A673 (cell line): ENCODE results near the gene LKAAEAR1. TPM values are rescaled to one million over a fixed set of nuclear protein-coding genes. Genes with fewer than 3 reads are reported as not detected.

Experiments
- BruUV-seq: library from RNA; stranded (reverse); fragments of 400-500 nt; replicated peaks from 2 replicates; lab custom pipeline; 2021; lab: Mats Ljungman, UMichigan
- CTCF ChIA-PET: fragments of 300-600 bp; sonication (Branson Sonifier 250); formaldehyde crosslinking; loops from one replicate; lab custom pipeline; 2022; ENCODE audit warnings: antibody characterized with exemption; lab: Charles Lee
- POLR2A ChIA-PET: fragments of 300-600 bp; sonication (Branson Sonifier 250); formaldehyde crosslinking; loops from one replicate; lab custom pipeline; 2022; ENCODE audit warnings: antibody characterized with exemption; ENCODE audit not compliant: low non-redundant PET; lab: Charles Lee
- DNase-seq: peaks from one replicate; pipeline ENCODE4 v3.0.0-alpha.2; 2015; ENCODE audit warnings: low spot score
- H3K27ac ChIP-seq: fragments of 200-600 bp; sonication (generic); 2 replicates; pipeline ENCODE4 v1.5.1; 2016; ENCODE audit warnings: mixed run types, low read depth, mild to moderate bottlenecking, mixed read lengths, antibody characterized with exemption, low read length; ENCODE audit not compliant: poor library complexity, severe bottlenecking
- H3K27me3 ChIP-seq: fragments of 200-600 bp; sonication (generic); replicated peaks from 2 replicates; pipeline ENCODE4 v1.6.1; 2017; ENCODE audit warnings: mixed run types, low read depth, mild to moderate bottlenecking, mixed read lengths, antibody characterized with exemption, low read length; ENCODE audit not compliant: insufficient read depth, poor library complexity
- H3K36me3 ChIP-seq: fragments of 200-600 bp; sonication (generic); 2 replicates; pipeline ENCODE4 v1.6.1; 2016; ENCODE audit warnings: mixed run types, mild to moderate bottlenecking, mixed read lengths, antibody characterized with exemption, low read length; ENCODE audit not compliant: insufficient read depth, poor library complexity, severe bottlenecking
- H3K4me1 ChIP-seq: fragments of 200-600 bp; sonication (generic); 2 replicates; pipeline ENCODE4 v1.6.1; 2017; ENCODE audit warnings: mixed run types, mild to moderate bottlenecking, mixed read lengths, antibody characterized with exemption, low read length; ENCODE audit not compliant: insufficient read depth, poor library complexity, severe bottlenecking
- H3K4me3 ChIP-seq: fragments of 200-600 bp; sonication (generic); 2 replicates; pipeline ENCODE4 v1.5.1; 2016; ENCODE audit warnings: low read depth, mixed run types, mild to moderate bottlenecking, mixed read lengths, low read length; ENCODE audit not compliant: poor library complexity, severe bottlenecking
- H3K9me3 ChIP-seq: fragments of 200-600 bp; sonication (generic); 2 replicates; pipeline ENCODE4 v1.6.1; 2016; ENCODE audit warnings: mixed run types, low read depth, mild to moderate bottlenecking, mixed read lengths, antibody characterized with exemption, low read length; ENCODE audit not compliant: poor library complexity, severe bottlenecking
- EZH2 ChIP-seq: fragments of 200-600 bp; sonication (generic); IDR thresholded peaks from 2 replicates; pipeline ENCODE4 v1.6.1; 2017; ENCODE audit warnings: borderline replicate concordance, low read depth, mild to moderate bottlenecking, mixed read lengths, antibody characterized with exemption, low read length; ENCODE audit not compliant: poor library complexity, severe bottlenecking
- intact Hi-C: fragments of 100-400 bp; cut with micrococcal nuclease; formaldehyde crosslinking; loops from one replicate; pipeline ENCODE4 v1.10.0; 2022; ENCODE audit not compliant: unreplicated experiment
- total RNA-seq: library from RNA; stranded (reverse); gene quantifications from 2 replicates; pipeline ENCODE4 v1.2.3, GENCODE V29; 2021
- TF ChIP-seq, protein P1 (sequence below): fragments of 300-800, 200-600 bp; sonication (generic); conservative IDR thresholded peaks from 2 replicates; pipeline ENCODE4 v1.5.1; 2017; ENCODE audit warnings: low read depth, mild to moderate bottlenecking, antibody characterized with exemption, low read length, moderate library complexity, mixed read lengths

The LKAAEAR1 gene
- total RNA-seq, 1 experiment from 2014 or later = 0.62 TPM

- intact Hi-C loops = no loop called here
- Histone ChIP-seq H3K4me1 (peaks cover 17% of the 10 kb centered on the region), H3K9me3 (no peaks in the 10 kb centered on the region), H3K27ac (no peak overlapping the region), H3K27me3 (peaks cover 45% of the 10 kb centered on the region), H3K36me3 (no peaks in the 10 kb centered on the region), H3K4me3 (no peak overlapping the region)
- no peak for TF ChIP-seq EZH2
- ChIA-PET POLR2A (interaction anchor here (0.6 kb wide), 1 partner anchor 80 kb away, joined by 17 read pairs; no protein-coding TSS in a partner anchor), CTCF (interaction anchor here (0.6 kb wide), 1 partner anchor 188 kb away, joined by 3 read pairs; no protein-coding TSS in a partner anchor)
- DNase-seq = no peak
- no TSS peak for BruUV-seq
These were observed 40.4 kb downstream of the LKAAEAR1 start for GRCh38 chr20:64043768-64044167.

DNA sequence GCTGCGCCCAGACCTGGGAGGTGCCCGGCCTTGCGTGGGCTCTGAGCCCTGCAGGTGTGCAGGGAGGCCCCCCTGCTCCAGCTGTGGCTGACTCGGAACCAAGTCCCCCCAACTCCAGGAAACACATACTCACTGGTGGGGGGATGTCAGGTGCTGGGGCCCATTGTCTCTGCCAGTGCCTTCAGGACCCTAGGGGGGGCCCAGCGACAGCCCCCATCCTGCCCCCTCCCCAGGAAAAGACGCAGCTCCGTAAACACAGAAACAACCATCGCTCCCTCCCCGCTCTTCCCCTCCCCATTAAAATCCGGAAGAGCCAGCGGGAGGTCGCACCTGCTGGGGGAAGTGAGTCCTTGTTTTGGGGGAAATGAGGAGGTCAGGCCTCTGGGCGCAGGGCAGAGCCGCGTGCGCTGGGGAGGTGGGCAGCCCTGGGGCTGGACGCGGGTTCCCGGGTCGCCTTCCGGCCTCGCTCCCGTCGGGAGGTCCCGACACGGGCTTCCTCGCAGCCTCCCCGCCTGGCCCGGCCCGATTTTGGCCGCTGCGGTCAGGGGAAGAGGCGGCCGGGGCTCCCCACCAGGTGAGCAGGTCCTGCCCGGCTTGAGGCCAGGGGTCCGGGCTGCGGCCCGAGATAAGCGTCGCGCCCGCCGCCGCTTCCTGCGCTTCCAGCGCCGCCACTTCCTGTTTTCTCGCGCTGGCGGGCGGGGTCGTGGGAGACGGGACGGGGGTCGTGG is 42.0 kb downstream of the LKAAEAR1 start:
- TF ChIP-seq EZH2 = no peak
- TF ChIP-seq, protein P1, sequence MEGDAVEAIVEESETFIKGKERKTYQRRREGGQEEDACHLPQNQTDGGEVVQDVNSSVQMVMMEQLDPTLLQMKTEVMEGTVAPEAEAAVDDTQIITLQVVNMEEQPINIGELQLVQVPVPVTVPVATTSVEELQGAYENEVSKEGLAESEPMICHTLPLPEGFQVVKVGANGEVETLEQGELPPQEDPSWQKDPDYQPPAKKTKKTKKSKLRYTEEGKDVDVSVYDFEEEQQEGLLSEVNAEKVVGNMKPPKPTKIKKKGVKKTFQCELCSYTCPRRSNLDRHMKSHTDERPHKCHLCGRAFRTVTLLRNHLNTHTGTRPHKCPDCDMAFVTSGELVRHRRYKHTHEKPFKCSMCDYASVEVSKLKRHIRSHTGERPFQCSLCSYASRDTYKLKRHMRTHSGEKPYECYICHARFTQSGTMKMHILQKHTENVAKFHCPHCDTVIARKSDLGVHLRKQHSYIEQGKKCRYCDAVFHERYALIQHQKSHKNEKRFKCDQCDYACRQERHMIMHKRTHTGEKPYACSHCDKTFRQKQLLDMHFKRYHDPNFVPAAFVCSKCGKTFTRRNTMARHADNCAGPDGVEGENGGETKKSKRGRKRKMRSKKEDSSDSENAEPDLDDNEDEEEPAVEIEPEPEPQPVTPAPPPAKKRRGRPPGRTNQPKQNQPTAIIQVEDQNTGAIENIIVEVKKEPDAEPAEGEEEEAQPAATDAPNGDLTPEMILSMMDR = no peak
- Histone ChIP-seq H3K36me3 (no peaks in the 10 kb centered on the region), H3K9me3 (no peaks in the 10 kb centered on the region), H3K4me3 (peak overlapping the region; percentile 42), H3K4me1 (peaks cover 25% of the 10 kb centered on the region), H3K27me3 (peaks cover 50% of the 10 kb centered on the region), H3K27ac (no peak overlapping the region)
- no TSS peak for BruUV-seq
- intact Hi-C loops = no loop called here
- ChIA-PET CTCF (interaction anchor here (0.6 kb wide), 1 partner anchor 40 kb away, joined by 5 read pairs; no protein-coding TSS in a partner anchor), POLR2A (no interaction called here)
- no peak for DNase-seq

DNA sequence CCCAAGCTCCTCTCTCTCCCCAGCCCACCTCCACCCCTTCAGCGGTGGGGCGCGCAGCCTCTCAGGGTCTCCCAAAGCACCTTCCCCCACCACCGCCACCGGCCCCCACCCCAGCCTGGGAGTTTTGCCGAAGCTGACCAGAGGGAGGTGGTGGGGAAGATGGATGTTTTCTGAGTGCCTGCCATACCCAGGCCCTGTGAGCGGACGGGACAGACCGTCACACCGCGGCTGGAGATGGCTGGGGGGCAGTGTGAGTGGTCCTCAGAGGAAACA is 42.5 kb downstream of the LKAAEAR1 start:
- H3K27me3 ChIP-seq = peaks cover 50% of the 10 kb centered on the region

More for the DNA sequence above, 42.5 kb downstream of the LKAAEAR1 start:
- no peak for DNase-seq
- BruUV-seq = no TSS peak
- Histone ChIP-seq H3K4me3 (peak overlapping the region; percentile 42), H3K9me3 (no peaks in the 10 kb centered on the region), H3K4me1 (peaks cover 25% of the 10 kb centered on the region), H3K27ac (no peak overlapping the region), H3K36me3 (no peaks in the 10 kb centered on the region)
- ChIA-PET CTCF (interaction anchor here (0.6 kb wide), 1 partner anchor 41 kb away, joined by 5 read pairs; no protein-coding TSS in a partner anchor), POLR2A (no interaction called here)
- intact Hi-C loops = no loop called here
- TF ChIP-seq, protein P1 = no peak
- TF ChIP-seq EZH2 = peak; percentile 2
